ENCODE results near the gene HPS3.

DNA sequence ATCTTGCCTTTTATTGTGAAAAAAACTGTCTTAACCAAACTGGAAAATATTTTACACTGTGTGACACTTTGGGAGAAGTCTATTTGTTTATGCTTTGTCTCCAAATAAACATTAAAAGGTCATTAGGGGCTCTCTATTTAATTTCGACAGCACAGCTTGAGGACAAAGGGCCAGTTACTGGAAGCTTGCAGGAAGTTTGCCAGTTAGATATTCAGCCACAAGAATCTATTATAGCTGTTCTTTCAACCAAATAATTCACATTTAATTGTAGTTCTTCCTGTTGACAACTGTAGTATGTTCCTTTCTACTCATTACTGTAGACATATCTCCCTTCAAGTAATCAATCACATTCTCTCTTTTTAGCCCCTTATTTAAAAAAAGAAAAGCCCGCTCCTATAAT lies 86.1 kb downstream of the HPS3 start:
- TF ChIP-seq, protein P1, sequence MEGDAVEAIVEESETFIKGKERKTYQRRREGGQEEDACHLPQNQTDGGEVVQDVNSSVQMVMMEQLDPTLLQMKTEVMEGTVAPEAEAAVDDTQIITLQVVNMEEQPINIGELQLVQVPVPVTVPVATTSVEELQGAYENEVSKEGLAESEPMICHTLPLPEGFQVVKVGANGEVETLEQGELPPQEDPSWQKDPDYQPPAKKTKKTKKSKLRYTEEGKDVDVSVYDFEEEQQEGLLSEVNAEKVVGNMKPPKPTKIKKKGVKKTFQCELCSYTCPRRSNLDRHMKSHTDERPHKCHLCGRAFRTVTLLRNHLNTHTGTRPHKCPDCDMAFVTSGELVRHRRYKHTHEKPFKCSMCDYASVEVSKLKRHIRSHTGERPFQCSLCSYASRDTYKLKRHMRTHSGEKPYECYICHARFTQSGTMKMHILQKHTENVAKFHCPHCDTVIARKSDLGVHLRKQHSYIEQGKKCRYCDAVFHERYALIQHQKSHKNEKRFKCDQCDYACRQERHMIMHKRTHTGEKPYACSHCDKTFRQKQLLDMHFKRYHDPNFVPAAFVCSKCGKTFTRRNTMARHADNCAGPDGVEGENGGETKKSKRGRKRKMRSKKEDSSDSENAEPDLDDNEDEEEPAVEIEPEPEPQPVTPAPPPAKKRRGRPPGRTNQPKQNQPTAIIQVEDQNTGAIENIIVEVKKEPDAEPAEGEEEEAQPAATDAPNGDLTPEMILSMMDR (IDR thresholded peaks at IDR 0.05; ENCODE audit: low read length), result no peak
- TF ChIP-seq EZH2phosphoT487 (IDR thresholded peaks at IDR 0.05; ENCODE audit: low read length), result no peak
